ENCODE results near the gene CCDC63. TPM values are rescaled to one million over a fixed set of nuclear protein-coding genes. Genes with fewer than 3 reads are reported as not detected.

The CCDC63 gene
- total RNA-seq, 2 experiments from 2014 or later: not detected

- Histone ChIP-seq H3K4me1 (ENCODE audit: insufficient read depth, low read length) (peaks cover 6% of the 10 kb centered on the region), H3K4me3 (ENCODE audit: low read length) (no peak overlapping the region), H3K36me3 (ENCODE audit: insufficient read depth, low read length) (no peaks in the 10 kb centered on the region), H3K9me3 (ENCODE audit: control insufficient read depth in 1 of 2, insufficient read depth in 1 of 2, low read length in 2 of 2) (peaks cover 0 to 5% of the 10 kb centered on the region in 2 experiments), H3K27me3 (ENCODE audit: control insufficient read depth in 1 of 2, insufficient read depth in 2 of 2, low read length in 2 of 2) (peaks cover 0 to 4% of the 10 kb centered on the region in 2 experiments), H3K27ac (ENCODE audit: low read depth in 1 of 2, low read length in 2 of 2) (no peak overlapping the region)
- ChIA-PET POLR2A (no interaction called here), CTCF (no interaction called here)
- TF ChIP-seq CTCF (IDR thresholded peaks at IDR 0.05): no peak
- Mint-ChIP-seq H3K36me3 (ENCODE audit: low read depth) (no peaks in the 10 kb centered on the region), H3K4me3 (no peak overlapping the region), H3K27ac (no peak overlapping the region), H3K27me3 (peaks cover 34% of the 10 kb centered on the region), H3K9me3 (no peaks in the 10 kb centered on the region), H3K4me1 (ENCODE audit: low read depth) (no peaks in the 10 kb centered on the region)
- intact Hi-C loops (cut with DNase I, micrococcal nuclease): loop anchor here in 1 of 2 experiments (10.0 kb wide), 1 partner anchor 241 kb away; no protein-coding TSS in a partner anchor
- no peak for DNase-seq
- no peak for ATAC-seq (ENCODE audit: poor library complexity)
Measured at GRCh38 chr12:110934093-110934852, 87.5 kb downstream of the CCDC63 start.

DNA sequence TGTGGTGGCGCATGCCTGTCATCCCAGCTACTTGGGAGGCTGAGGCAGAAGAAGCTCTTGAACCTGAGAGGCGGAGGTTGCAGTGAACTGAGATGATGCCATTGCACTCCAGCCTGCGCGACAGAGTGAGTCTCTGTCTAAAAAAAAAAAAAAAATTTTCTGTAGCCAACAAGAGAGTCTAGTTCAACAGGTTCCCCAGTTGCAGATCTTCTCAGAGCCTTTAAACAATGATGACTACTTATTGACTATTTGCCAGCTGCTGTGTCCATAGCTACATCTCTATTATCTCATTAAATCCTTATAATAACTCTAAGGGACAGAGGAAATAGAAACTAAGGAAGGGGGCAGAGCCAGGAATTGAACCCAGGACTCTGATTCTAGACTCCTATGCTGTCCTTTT lies 88.8 kb downstream of the CCDC63 start:
- ATAC-seq (ENCODE audit: poor library complexity) (no peak), DNase-seq (no peak)
- CTCF ChIA-PET: interaction anchor here (0.7 kb wide), 1 partner anchor 72 kb away, joined by 3 read pairs; no protein-coding TSS in a partner anchor
- Histone ChIP-seq H3K9me3 (ENCODE audit: control insufficient read depth in 1 of 2, insufficient read depth in 1 of 2, low read length in 2 of 2) (peaks cover 0 to 5% of the 10 kb centered on the region in 2 experiments), H3K27me3 (ENCODE audit: control insufficient read depth in 1 of 2, insufficient read depth in 2 of 2, low read length in 2 of 2) (peaks cover 0 to 4% of the 10 kb centered on the region in 2 experiments), H3K4me1 (ENCODE audit: insufficient read depth, low read length) (peaks cover 6% of the 10 kb centered on the region), H3K4me3 (ENCODE audit: low read length) (no peak overlapping the region), H3K36me3 (ENCODE audit: insufficient read depth, low read length) (no peaks in the 10 kb centered on the region), H3K27ac (ENCODE audit: low read depth in 1 of 2, low read length in 2 of 2) (no peak overlapping the region)
- Mint-ChIP-seq H3K4me1 (ENCODE audit: low read depth) (no peaks in the 10 kb centered on the region), H3K27ac (no peak overlapping the region), H3K36me3 (ENCODE audit: low read depth) (no peaks in the 10 kb centered on the region), H3K27me3 (peaks cover 34% of the 10 kb centered on the region), H3K9me3 (no peaks in the 10 kb centered on the region), H3K4me3 (no peak overlapping the region)
- POLR2A ChIA-PET: no interaction called here
- intact Hi-C loops (cut with DNase I, micrococcal nuclease): loop anchor here in 1 of 2 experiments (5.0 to 10.0 kb wide), 2 partner anchors 239 to 362 kb away; no protein-coding TSS in a partner anchor
- TF ChIP-seq CTCF (IDR thresholded peaks at IDR 0.05): no peak

DNA sequence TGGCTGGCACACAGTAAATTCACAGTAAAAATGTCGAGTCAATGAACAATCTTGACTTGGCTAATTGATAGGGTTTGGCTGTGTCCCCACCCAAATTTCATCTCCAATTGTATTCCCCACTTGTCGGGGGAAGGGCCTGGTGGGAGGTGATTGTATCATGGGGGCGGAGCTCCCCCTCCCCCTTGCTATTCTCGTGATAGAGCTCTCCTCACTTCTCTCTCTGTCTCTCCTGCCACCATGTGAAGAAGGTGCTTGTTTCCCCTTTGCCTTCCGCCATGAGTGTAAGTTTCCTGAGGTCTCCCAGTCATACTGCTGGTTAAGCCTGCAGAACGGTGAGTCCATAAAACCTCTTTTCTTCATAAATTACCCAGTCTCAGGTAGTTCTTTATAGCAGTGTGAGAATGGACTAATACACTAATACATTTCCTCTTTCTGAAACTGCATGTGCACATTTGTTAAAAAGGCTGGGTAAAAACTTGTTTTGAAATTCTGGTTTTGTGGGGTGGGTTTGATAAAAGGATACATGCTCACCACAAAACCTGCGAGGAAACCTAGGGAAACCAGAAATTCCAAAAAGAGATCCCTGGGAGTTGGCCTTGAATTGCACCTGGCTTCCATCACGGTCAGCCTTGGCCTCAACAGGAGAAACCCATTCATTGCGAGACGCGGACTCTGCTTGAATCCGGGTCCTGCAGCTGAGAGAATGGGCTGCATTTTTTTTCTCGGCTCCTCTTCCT lies 89.7 kb downstream of the CCDC63 start:
- Histone ChIP-seq H3K36me3 (ENCODE audit: insufficient read depth, low read length) (no peaks in the 10 kb centered on the region), H3K9me3 (ENCODE audit: control insufficient read depth in 1 of 2, insufficient read depth in 1 of 2, low read length in 2 of 2) (peaks cover 0 to 5% of the 10 kb centered on the region in 2 experiments), H3K4me3 (ENCODE audit: low read length) (no peak overlapping the region), H3K4me1 (ENCODE audit: insufficient read depth, low read length) (peaks cover 6% of the 10 kb centered on the region), H3K27me3 (ENCODE audit: control insufficient read depth in 1 of 2, insufficient read depth in 2 of 2, low read length in 2 of 2) (peaks cover 0 to 4% of the 10 kb centered on the region in 2 experiments), H3K27ac (ENCODE audit: low read depth in 1 of 2, low read length in 2 of 2) (no peak overlapping the region)
- Mint-ChIP-seq H3K36me3 (ENCODE audit: low read depth) (no peaks in the 10 kb centered on the region), H3K27me3 (peaks cover 34% of the 10 kb centered on the region), H3K4me1 (ENCODE audit: low read depth) (no peaks in the 10 kb centered on the region), H3K27ac (no peak overlapping the region), H3K4me3 (no peak overlapping the region), H3K9me3 (no peaks in the 10 kb centered on the region)
- intact Hi-C loops (cut with DNase I, micrococcal nuclease): loop anchor here (1.0 to 10.0 kb wide), 7 partner anchors 238 to 377 kb away; no protein-coding TSS in a partner anchor
- TF ChIP-seq CTCF (IDR thresholded peaks at IDR 0.05): no peak
- DNase-seq (no peak), ATAC-seq (ENCODE audit: poor library complexity) (no peak)
- CTCF ChIA-PET: interaction anchor here (1.3 kb wide), 1 partner anchor 335 kb away, joined by 3 read pairs; no protein-coding TSS in a partner anchor
- POLR2A ChIA-PET: no interaction called here

Measured in CD4-positive, alpha-beta T cell (primary cell).